Activated gamma-delta T cell (primary cell): ENCODE results near the gene ISLR2.
"Not testable (repeated sequence)": the region's sequence is repeated elsewhere in the genome, so short reads cannot be mapped to it uniquely, and the experiment has no call there.

Source experiments
- DNase-seq: peaks from one replicate; lab custom pipeline; 2025; lab: John Stamatoyannopoulos, UW

The ISLR2 gene

GRCh38 chr15:74157868-74158827 is 27.8 kb downstream of the ISLR2 start:
- DNase-seq, result no peak

- DNase-seq, result no peak
Measured at GRCh38 chr15:74158855-74159650, 28.7 kb downstream of the ISLR2 start.

DNA sequence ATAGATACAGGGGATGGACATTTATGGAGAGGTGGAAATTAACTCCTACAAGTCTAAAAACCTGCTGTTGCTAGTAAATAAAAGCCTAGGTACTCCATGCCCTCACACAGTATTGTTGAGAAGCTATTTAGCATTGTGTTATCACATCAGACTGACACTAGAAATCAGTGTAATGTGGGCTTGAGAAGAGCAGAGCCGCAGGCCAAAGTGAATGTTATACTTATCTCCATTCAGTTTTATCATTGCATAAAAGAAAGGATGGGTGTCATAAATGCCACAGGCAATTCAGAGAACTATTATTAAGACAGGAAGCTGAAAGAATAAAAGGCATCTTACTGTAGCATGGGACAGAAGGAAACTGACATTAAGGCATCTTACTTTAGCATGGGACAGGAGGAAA is 29.4 kb downstream of the ISLR2 start:
- no peak for DNase-seq

DNA sequence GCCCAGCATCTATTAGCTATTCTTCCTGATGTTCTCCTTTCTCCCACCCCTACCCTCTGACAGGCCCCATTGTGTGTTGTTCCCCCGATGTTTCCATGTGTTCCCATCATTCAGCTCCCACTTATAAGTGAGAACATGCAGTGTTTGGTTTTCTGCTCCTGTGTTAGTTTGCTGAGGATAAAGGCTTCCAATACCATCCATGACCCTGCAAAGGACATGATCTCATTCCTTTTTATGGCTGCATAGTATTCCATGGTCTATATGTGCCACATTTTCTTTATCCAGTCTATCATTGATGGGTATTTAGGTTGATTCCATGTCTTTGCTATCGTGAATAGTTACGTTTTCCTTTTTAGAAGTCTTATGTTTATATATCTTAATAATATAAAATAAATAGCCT is 30.0 kb downstream of the ISLR2 start:
- not testable (repeated sequence) for DNase-seq

DNA sequence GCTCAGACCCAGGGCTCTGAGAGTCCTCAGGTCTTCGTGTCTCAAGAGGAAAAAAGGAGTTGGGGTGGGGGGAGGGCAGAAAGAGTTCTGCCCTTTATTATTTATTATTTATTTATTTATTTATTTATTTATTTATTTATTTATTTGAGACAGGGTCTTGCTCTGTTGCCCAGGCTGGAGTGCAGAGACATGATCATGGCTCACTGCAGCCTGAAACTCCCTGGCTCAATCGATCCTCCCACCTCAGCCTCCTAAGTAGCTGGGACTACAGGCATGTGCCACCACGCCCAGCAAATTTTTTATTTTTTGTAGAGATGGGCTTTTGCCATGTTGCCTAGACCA is 31.8 kb downstream of the ISLR2 start:
- DNase-seq, result not testable (repeated sequence)

GRCh38 chr15:74165461-74165860 is 35.1 kb downstream of the ISLR2 start:
- no peak for DNase-seq

DNA sequence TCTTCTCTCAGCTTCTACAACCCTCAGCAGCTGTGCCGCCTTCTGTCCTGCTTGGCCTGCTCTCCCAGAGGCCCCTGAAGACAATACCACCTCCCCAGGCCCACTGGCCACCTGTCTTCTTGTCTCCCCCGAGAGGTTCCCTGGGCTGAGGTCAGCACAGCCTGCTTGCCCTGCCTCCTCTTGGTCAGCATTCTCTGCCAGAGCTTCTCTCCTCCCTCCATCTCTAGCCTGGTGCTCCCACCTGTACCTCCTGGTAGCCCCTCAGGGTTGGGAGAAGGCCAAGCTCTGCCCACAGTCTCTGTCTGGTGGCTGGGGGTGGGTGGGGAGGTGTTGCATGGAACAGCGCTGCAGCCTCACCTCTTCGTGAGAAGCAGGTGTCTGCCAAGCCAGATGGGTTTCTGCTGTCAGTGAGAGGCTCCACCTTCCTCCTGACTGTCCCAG is 37.5 kb downstream of the ISLR2 start:
- no peak for DNase-seq

DNA sequence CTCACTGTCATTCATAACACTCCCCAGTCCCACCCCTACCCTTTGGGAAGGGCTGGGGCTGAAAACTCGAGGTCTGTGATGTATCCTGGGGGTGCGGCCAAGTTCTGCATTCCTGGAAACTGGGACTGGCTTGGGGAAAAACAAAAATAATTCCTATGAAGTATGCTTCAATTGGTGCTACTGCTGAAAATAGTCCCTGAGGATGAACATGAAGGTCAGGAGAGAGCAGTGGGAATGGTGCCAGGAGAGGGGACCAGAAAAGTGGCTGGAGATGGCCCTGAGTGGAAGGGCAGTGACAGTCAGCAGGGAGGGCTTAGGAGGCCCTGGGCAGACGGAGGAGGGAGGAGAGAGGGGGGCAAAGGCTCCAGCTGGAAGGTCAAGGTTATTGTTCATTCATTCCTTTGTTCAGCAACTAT is 38.3 kb downstream of the ISLR2 start:
- no peak for DNase-seq

GRCh38 chr15:74170071-74170844 is 39.9 kb downstream of the ISLR2 start:
- no peak for DNase-seq

DNA sequence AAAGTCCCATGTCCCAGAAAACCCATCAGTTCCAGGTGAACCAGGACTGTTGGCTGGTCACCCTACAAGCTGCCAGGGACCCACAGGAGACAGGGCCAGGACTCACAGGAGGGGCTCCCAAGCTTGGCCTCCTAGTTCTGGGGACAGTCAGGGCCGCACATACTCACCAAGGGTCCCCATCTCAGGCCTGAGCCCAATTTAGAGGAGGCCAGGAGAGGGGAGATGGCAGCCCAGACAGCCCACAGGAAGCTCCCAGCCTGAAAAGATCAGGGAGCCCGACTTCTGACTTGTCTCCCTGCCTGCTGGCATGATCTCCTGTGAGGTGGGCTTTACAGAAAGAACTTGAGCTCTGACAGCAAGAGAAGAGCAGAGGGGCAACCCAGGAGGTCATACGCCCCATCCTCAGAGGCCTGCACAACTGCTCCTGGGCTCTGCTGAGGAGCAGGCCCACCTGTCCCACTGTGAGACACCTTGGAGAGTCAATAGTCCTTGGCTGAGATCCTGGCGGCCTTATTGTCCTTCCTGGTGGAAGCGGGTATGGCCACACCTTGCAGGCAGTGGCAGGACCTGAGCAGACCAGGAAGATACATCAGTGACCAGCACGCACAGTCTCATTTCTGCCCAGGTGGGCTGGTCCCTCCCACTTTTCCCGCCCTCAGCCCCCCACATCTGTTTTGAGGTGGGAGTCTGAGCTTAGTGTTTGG is 40.6 kb downstream of the ISLR2 start:
- DNase-seq, result no peak

GRCh38 chr15:74171965-74172541 is 41.7 kb downstream of the ISLR2 start:
- DNase-seq, result no peak

DNA sequence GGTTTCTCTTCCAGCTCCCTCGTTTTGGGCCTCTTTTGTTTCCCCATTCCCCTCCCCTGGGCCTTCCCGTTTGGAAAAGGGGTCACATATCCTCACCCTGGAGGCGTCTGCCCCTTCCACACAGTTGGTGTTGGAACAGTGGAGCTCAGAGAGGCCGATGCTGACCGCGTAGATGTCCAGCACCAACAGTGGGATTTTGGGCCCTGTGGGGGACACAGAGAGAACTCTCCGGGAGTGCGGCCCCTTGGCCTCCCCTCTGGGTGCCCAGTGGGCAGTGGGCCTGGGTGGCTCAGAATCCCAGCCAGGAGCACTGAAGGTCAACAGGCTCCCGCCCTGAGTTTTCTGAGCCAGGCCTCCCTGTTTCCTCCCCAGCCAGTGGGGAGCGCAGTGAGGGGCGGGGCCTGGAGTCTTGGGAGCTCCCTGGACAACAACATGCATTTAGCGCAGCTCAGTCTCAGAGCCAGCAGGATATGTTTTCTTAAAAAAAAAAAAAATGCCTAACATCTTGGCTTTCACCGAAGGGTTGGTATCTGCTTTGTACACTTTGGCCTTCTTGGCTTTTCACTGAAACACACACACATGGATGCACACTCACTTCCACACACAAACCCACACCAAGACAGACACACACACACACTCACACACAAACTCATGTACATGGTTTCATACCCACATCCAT is 42.5 kb downstream of the ISLR2 start:
- no peak for DNase-seq

- DNase-seq, result no peak
Measured at GRCh38 chr15:74173380-74174218, 43.2 kb downstream of the ISLR2 start, which contains the start of gene ISLR. TSS of gene ISLR (plus strand) at chr15:74173710. CDS start at chr15:74174859, 1,149 bp downstream.

DNA sequence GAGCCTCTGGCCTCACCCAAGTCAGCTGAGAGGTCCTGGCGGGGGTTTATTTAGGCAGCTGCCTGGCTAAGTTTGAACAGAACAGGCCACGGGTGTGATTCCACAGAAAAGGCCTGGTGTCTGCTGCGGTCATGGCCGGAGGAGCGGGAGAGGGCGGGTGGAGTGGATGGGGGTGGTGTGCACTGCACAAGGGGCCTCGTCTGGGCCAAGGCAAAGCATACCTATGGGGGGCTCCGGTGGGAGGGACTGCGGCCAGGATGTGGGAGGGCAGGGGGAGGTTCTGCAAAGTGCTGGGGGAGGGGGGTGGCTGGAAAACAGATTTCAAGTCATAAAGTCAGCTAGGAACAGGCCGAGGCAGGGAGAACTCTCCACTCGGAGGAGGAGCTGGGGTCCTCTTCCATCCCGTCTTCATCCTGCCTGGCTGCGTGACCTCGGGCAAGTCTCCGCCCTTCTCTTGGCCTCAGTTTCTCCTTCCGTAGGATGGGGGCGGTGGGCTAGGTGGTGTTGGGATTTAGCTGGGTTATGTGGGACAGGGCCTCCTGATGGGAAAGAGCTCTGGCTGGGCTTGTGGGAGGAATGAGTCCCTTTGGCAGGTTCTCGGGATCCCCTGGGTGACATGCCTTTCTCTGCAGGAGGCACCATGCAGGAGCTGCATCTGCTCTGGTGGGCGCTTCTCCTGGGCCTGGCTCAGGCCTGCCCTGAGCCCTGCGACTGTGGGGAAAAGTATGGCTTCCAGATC is 44.0 kb downstream of the ISLR2 start:
- DNase-seq, result no peak

- DNase-seq, result no peak
Measured at GRCh38 chr15:74174958-74175253, 44.5 kb downstream of the ISLR2 start.

DNA sequence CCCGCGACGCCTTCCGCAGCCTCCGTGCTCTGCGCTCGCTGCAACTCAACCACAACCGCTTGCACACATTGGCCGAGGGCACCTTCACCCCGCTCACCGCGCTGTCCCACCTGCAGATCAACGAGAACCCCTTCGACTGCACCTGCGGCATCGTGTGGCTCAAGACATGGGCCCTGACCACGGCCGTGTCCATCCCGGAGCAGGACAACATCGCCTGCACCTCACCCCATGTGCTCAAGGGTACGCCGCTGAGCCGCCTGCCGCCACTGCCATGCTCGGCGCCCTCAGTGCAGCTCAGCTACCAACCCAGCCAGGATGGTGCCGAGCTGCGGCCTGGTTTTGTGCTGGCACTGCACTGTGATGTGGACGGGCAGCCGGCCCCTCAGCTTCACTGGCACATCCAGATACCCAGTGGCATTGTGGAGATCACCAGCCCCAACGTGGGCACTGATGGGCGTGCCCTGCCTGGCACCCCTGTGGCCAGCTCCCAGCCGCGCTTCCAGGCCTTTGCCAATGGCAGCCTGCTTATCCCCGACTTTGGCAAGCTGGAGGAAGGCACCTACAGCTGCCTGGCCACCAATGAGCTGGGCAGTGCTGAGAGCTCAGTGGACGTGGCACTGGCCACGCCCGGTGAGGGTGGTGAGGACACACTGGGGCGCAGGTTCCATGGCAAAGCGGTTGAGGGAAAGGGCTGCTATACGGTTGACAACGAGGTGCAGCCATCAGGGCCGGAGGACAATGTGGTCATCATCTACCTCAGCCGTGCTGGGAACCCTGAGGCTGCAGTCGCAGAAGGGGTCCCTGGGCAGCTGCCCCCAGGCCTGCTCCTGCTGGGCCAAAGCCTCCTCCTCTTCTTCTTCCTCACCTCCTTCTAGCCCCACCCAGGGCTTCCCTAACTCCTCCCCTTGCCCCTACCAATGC is 45.1 kb downstream of the ISLR2 start:
- no peak for DNase-seq

DNA sequence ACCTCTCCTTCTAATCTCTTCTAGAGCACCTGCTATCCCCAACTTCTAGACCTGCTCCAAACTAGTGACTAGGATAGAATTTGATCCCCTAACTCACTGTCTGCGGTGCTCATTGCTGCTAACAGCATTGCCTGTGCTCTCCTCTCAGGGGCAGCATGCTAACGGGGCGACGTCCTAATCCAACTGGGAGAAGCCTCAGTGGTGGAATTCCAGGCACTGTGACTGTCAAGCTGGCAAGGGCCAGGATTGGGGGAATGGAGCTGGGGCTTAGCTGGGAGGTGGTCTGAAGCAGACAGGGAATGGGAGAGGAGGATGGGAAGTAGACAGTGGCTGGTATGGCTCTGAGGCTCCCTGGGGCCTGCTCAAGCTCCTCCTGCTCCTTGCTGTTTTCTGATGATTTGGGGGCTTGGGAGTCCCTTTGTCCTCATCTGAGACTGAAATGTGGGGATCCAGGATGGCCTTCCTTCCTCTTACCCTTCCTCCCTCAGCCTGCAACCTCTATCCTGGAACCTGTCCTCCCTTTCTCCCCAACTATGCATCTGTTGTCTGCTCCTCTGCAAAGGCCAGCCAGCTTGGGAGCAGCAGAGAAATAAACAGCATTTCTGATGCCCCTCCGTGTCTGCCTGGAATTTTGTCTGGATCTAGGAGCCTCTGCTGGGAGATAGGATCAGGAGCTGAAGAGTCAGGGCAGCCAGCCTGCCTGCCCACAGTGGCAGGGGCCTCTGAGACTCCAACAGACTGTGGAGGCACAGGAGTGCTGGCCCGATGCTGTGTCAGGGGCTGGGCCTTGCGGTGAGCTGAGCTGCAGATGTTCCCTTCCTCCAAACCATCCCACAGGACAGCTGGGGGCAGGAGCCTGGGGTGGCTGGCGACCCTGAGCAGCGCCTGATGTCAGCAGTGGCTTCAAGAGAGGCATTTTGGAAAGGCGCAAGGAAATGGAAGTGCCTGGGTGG is 46.2 kb downstream of the ISLR2 start:
- DNase-seq, result no peak
